ENCODE results near the gene ARGLU1. TPM values are rescaled to one million over a fixed set of nuclear protein-coding genes. Genes with fewer than 3 reads are reported as not detected.
A peak's percentile ranks its signal among the peaks of the same experiment; 100 is the strongest.

Gene ARGLU1
- total RNA-seq, 1 donor = 42.0 TPM

DNA sequence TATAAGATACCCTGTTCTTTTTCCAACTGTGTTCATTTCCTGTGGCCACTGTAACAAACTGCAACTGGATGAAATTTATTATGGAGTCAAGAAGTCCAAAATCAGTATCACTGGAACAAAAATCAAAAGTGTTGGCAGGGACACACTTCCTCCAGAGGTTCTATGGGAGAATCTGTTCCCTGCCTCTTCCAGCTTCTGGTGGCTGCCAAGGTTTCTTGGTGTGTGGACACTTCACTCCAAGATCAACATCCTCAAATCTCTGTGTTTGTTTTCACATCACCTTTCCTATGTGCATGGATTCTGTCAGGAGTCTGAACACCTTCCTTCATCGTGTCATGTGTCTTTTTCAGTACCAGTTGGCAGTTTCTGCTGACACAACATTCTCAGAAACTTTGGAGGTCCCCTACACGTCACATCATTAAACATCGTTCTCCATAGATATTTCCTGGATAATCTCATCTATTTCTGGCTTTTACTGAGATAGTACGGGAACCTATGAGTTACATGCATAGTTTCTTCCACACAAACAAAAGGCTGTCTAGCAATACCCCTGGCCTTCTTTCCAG lies 17.3 kb downstream of the ARGLU1 start:
- peaks cover 29% of the 10 kb centered on the region for H3K36me3 ChIP-seq (ENCODE audit: insufficient read depth, low read length)
- no peak overlapping the region for H2AFZ ChIP-seq (ENCODE audit: low read length)
- TF ChIP-seq, protein P1, sequence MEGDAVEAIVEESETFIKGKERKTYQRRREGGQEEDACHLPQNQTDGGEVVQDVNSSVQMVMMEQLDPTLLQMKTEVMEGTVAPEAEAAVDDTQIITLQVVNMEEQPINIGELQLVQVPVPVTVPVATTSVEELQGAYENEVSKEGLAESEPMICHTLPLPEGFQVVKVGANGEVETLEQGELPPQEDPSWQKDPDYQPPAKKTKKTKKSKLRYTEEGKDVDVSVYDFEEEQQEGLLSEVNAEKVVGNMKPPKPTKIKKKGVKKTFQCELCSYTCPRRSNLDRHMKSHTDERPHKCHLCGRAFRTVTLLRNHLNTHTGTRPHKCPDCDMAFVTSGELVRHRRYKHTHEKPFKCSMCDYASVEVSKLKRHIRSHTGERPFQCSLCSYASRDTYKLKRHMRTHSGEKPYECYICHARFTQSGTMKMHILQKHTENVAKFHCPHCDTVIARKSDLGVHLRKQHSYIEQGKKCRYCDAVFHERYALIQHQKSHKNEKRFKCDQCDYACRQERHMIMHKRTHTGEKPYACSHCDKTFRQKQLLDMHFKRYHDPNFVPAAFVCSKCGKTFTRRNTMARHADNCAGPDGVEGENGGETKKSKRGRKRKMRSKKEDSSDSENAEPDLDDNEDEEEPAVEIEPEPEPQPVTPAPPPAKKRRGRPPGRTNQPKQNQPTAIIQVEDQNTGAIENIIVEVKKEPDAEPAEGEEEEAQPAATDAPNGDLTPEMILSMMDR (IDR thresholded peaks at IDR 0.05; ENCODE audit: extremely low read depth, low read depth, low read length) = no peak
- DNase-seq (ENCODE audit: insufficient read length, low spot score, missing footprints) = no peak
- peaks cover 98% of the 10 kb centered on the region for H3K79me2 ChIP-seq (ENCODE audit: insufficient read depth, low read length)
- no peaks in the 10 kb centered on the region for H3K27me3 ChIP-seq (ENCODE audit: insufficient read depth, low read length)
- H3K9me3 ChIP-seq (ENCODE audit: low read depth, low read length) = no peaks in the 10 kb centered on the region
- no peak overlapping the region for H3K27ac ChIP-seq (ENCODE audit: low read depth, low read length)
- H3K4me2 ChIP-seq (ENCODE audit: insufficient read depth, low read length) = no peak overlapping the region
- H4K20me1 ChIP-seq (ENCODE audit: insufficient read depth, low read length) = peaks cover 26% of the 10 kb centered on the region
- peaks cover 8% of the 10 kb centered on the region for H3K4me1 ChIP-seq (ENCODE audit: insufficient read depth, low read length)
- H3K4me3 ChIP-seq (ENCODE audit: insufficient read depth, low read length) = no peak overlapping the region

DNA sequence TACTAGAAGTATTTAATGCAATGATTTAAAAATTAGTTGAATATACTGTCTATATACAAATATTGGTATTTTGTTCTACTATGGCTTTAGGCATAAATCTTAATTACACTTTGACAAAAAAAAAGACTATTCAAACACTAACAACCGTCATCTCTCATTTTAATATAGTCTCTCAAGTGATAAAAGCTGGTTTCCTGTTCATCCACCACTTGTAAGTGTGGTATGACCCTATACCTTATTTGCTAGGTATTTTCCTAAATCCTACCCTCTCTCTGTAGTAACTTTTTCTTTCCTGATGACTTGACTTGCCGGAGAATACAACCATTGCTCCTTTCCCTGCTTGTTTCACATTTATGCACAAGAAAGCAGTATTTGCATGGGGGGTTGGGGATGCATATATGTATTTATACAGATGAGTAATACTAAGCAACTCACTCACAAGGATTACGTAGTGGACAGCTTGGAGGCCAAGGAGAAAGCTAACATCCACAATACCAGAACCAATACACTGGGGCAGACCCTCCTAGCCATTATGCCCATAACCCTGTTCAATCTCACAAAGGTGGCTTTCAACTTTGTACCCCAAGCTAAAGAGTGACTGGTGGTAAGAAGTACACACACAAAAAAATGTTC lies 19.8 kb downstream of the ARGLU1 start:
- Histone ChIP-seq H3K9me3 (ENCODE audit: low read depth, low read length) (no peaks in the 10 kb centered on the region), H3K79me2 (ENCODE audit: insufficient read depth, low read length) (peaks cover 89% of the 10 kb centered on the region), H3K27me3 (ENCODE audit: insufficient read depth, low read length) (no peaks in the 10 kb centered on the region), H3K4me2 (ENCODE audit: insufficient read depth, low read length) (no peak overlapping the region), H3K27ac (ENCODE audit: low read depth, low read length) (peak overlapping the region; percentile 55), H3K4me1 (ENCODE audit: insufficient read depth, low read length) (peaks cover 6% of the 10 kb centered on the region), H3K4me3 (ENCODE audit: insufficient read depth, low read length) (no peak overlapping the region), H3K36me3 (ENCODE audit: insufficient read depth, low read length) (peaks cover 17% of the 10 kb centered on the region), H2AFZ (ENCODE audit: low read length) (no peak overlapping the region), H4K20me1 (ENCODE audit: insufficient read depth, low read length) (peaks cover 34% of the 10 kb centered on the region)
- no peak for DNase-seq (ENCODE audit: insufficient read length, low spot score, missing footprints)
- TF ChIP-seq, protein P1 (IDR thresholded peaks at IDR 0.05; ENCODE audit: extremely low read depth, low read depth, low read length) = no peak

DNA sequence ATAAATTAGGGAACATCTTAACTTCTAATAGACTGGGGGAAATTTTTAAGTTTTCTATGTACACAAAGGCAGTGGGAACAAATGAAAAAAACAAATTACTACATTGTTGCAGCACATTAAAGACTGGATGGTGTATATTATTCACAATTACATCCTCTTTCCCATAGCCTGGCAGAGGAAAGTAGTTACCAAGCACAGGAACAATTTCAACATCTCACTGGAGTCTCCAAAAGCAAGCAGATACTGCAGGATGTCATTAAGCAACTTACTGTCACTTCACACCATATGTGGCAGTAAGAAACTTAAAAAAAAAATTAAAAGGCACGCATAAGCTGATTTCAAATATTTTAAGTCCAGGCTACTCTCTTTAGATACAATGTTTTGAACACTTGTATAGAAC lies 26.1 kb downstream of the ARGLU1 start:
- H3K27me3 ChIP-seq (ENCODE audit: insufficient read depth, low read length) = no peaks in the 10 kb centered on the region
- no peak overlapping the region for H2AFZ ChIP-seq (ENCODE audit: low read length)
- TF ChIP-seq, protein P1 (IDR thresholded peaks at IDR 0.05; ENCODE audit: extremely low read depth, low read depth, low read length) = no peak
- no peak overlapping the region for H3K4me2 ChIP-seq (ENCODE audit: insufficient read depth, low read length)
- DNase-seq (ENCODE audit: insufficient read length, low spot score, missing footprints) = no peak
- H4K20me1 ChIP-seq (ENCODE audit: insufficient read depth, low read length) = peaks cover 23% of the 10 kb centered on the region
- H3K79me2 ChIP-seq (ENCODE audit: insufficient read depth, low read length) = peaks cover 28% of the 10 kb centered on the region
- H3K36me3 ChIP-seq (ENCODE audit: insufficient read depth, low read length) = peaks cover 23% of the 10 kb centered on the region
- no peak overlapping the region for H3K27ac ChIP-seq (ENCODE audit: low read depth, low read length)
- H3K4me3 ChIP-seq (ENCODE audit: insufficient read depth, low read length) = no peak overlapping the region
- H3K9me3 ChIP-seq (ENCODE audit: low read depth, low read length) = no peaks in the 10 kb centered on the region
- no peaks in the 10 kb centered on the region for H3K4me1 ChIP-seq (ENCODE audit: insufficient read depth, low read length)

DNA sequence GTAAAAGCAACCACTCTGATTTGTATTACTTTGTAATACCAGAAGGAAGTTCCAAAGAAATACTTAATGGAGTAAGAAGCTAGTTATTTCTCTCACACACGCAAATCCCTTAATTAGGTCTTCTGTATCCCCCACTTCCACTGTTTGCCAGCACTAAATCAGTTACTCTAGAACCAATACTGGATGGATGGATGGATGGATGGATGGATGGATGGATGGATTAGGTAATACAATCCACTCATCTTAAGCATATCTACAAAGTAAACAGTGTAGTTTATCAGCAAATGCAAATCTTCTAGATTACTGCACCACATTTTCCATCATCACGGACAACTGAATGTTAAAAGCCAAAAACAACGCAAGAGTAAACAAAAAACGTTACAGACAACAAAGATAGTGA lies 27.3 kb downstream of the ARGLU1 start:
- no peaks in the 10 kb centered on the region for H3K27me3 ChIP-seq (ENCODE audit: insufficient read depth, low read length)
- H4K20me1 ChIP-seq (ENCODE audit: insufficient read depth, low read length) = peaks cover 17% of the 10 kb centered on the region
- no peak overlapping the region for H3K4me2 ChIP-seq (ENCODE audit: insufficient read depth, low read length)
- H3K27ac ChIP-seq (ENCODE audit: low read depth, low read length) = no peak overlapping the region
- TF ChIP-seq, protein P1 (IDR thresholded peaks at IDR 0.05; ENCODE audit: extremely low read depth, low read depth, low read length) = no peak
- H3K9me3 ChIP-seq (ENCODE audit: low read depth, low read length) = no peaks in the 10 kb centered on the region
- peaks cover 8% of the 10 kb centered on the region for H3K4me1 ChIP-seq (ENCODE audit: insufficient read depth, low read length)
- DNase-seq (ENCODE audit: insufficient read length, low spot score, missing footprints) = no peak
- H3K79me2 ChIP-seq (ENCODE audit: insufficient read depth, low read length) = peaks cover 16% of the 10 kb centered on the region
- H3K36me3 ChIP-seq (ENCODE audit: insufficient read depth, low read length) = peaks cover 21% of the 10 kb centered on the region
- no peak overlapping the region for H3K4me3 ChIP-seq (ENCODE audit: insufficient read depth, low read length)
- no peak overlapping the region for H2AFZ ChIP-seq (ENCODE audit: low read length)
